NCI-H748 treated with DMSO at 0.1 percent for 48 hours (cell line): ENCODE results near the gene CCSER2.
A peak's percentile ranks its signal among the peaks of the same experiment; 100 is the strongest.

Experiments
- DNase-seq: peaks from one replicate; lab custom pipeline; 2025; lab: John Stamatoyannopoulos, UW

The CCSER2 gene

DNA sequence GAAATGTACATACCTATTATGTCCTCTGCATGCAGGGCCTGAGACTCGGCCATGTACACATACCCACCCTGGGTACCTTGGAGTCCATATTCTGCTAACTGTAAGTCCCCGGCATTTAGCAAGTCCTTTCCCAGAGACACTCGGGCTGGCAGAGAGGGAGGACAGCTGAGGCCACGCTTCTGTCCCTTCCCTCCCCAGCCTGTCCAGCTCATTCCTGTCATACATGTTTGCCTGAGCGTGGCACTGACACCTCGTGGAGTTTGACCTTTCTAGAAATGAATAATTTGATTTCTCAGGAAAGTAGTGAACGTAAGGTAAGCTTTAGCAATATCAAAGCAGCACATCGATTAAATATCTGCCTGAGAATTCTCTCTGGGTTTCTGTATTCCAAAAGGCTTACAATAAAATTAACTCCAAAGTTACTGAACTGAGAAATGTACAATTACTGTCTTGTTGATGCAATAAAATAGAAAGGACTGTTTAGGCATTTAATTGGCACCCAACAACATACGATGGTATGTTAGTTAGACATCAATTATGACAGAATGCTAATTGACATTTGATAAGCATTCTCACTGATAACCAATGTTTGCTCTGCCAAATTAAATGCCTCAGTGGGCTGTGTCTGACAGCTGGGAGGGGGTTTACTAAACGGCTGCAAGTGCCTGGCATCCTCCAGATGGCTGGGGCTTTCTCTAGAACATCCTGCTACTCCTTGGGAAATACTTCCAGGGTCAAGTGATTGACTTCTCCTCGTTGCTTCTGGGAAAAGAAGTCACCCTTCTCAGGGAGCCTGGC is 221.2 kb downstream of the CCSER2 start:
- DNase-seq = no peak

DNA sequence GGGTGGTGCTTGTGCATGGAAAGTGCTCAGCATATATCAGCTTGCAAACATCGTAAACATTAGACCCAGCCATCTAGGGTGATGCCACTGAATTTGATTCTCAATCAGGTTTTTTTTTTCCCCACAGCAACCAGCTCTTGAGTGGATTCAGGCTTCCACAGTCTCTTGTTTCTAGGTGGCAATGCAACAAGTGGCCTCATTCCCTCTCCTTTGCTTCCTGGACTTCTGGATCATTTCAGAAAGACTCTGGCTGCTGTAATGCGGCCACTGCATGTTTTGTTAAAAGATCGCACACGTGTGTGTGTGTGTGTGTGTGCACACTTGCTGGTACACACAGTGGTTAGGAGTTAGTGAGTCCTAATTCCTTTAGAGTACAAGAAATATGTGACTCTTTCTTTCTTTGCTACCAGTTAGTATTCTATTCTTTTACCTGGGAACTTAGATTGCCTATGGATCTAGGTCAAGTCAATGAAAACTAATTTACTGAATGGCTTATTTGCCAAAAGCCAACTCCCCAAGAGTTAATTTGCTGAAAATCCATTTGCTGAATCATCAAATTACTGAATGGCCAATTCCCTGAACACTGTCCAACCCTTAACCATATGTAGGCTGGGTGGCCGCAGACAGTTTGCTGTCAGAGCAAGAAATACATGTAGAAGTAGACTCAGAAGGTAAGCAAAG is 222.5 kb downstream of the CCSER2 start:
- DNase-seq = no peak

DNA sequence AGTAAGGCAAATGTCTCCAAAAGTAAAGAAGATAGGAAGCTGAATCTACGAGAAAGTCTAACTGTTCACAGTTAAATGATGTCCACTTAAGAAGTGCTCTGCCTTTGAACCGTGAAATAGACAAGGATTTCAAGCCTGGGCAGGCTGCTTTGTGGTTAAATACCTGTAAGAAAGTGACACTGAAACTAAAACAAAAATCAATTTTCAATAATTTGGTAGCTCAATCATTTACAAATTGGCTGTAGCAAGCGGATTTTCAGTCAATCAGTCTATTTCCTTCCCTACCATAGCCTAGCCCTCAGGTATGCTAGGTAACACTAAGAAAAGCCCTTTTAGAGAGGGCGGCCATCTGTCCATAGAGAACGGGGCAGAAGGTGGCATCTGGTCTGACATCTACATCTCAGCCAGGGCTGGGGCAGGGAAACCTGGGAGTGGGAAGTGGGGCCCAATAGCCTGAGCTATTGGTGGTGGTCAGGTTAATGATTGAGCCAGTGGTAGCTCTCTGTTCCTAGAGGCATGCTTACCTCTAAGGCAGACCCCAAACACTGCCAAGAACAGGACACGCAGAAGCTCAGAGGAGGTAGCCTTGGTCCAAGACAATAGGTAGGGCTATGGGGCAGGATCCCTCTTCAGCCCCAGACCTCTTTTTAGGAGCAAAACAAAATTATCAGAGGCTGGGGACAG is 223.2 kb downstream of the CCSER2 start:
- DNase-seq = no peak

GRCh38 chr10:84552478-84552877 is 224.1 kb downstream of the CCSER2 start:
- no peak for DNase-seq

GRCh38 chr10:84562592-84562991 is 234.2 kb downstream of the CCSER2 start:
- DNase-seq = no peak

GRCh38 chr10:84563355-84563754 is 235.0 kb downstream of the CCSER2 start:
- peak; percentile 56 for DNase-seq

- no peak for DNase-seq
These were observed 235.5 kb downstream of the CCSER2 start for GRCh38 chr10:84563868-84564267.

DNA sequence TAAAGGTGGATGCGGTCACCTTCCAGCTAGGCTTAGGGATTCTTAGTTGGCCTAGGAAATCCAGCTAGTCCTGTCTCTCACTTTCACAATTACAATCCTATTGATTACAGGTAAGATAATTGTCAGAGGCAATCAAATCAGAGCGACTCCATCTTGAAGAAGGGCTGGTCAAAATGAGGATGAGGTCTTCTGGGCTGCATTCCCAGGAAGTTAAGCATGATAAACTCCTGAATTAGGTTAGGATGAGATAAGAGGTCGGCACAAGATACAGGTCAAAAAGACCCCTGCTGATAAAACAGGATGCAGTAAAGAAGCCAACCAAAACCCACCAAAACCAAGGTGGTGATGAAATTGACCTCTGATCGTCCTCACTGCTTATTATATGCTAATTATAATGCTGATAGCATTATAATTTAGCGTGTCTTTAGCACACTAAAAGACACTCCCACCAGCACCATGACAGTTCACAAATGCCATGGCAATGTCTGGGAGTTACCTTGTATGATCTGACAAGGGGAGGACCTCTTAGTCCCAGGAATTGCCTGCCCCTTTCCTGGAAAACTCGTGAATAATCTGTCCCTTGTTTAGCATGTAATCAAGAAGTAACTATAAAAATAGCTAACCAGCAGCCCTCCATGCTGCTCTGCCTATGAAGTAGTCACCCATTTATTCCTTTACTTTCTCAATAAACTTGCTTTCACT is 237.6 kb downstream of the CCSER2 start:
- no peak for DNase-seq

DNA sequence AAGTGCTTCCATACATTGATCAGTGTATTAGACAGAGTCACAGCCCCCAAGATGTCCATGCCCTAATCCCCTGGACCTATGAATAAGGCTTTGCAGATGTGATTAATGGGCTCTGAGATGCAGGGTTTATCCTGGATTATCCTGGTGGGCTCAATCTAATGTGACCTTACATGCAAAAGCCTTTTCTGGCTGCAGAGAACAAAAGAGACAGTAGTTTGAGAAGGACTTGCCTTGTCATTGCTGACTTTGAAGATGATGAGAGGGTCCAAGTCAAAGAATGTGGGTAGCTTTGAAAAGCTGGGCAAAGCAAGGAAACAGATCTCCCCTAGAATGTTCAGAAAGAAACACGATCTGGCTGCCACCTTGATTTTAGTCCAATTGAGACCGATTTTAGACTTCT is 238.7 kb downstream of the CCSER2 start:
- DNase-seq = no peak
